Esophagus (tissue), 2 donors: ENCODE measurements around the gene CFHR1. TPM values are rescaled to one million over a fixed set of nuclear protein-coding genes. Genes with fewer than 3 reads are reported as not detected.

Source experiments
- H3K27ac ChIP-seq, 2 donors: one replicate each; pipeline ENCODE4 v1.5.1; 2013; ENCODE audit warnings: low read depth in 2 of 2, mild to moderate bottlenecking in 2 of 2, inconsistent platforms in 1 of 2, low read length in 1 of 2, moderate library complexity in 1 of 2
- H3K27me3 ChIP-seq, 2 donors: one replicate each; pipeline ENCODE4 v1.6.1; 2013; ENCODE audit warnings: low read length in 2 of 2, control low read depth in 1 of 2, mild to moderate bottlenecking in 1 of 2; ENCODE audit not compliant: insufficient read depth in 2 of 2, control insufficient read depth in 1 of 2
- H3K36me3 ChIP-seq, 2 donors: one replicate each; pipeline ENCODE4 v1.6.1; 2013; ENCODE audit warnings: low read length in 1 of 2; ENCODE audit not compliant: control insufficient read depth in 2 of 2, insufficient read depth in 2 of 2
- H3K4me1 ChIP-seq, 2 donors: one replicate each; pipeline ENCODE4 v1.6.1; 2013; ENCODE audit warnings: low read length in 1 of 2; ENCODE audit not compliant: control insufficient read depth in 2 of 2, insufficient read depth in 2 of 2
- H3K4me3 ChIP-seq, 2 donors: one replicate each; pipeline ENCODE4 v1.5.1; 2013; ENCODE audit warnings: low read length in 2 of 2, mild to moderate bottlenecking in 2 of 2, low read depth in 1 of 2, moderate library complexity in 1 of 2
- H3K9me3 ChIP-seq, 2 donors: one replicate each; pipeline ENCODE4 v1.6.1; 2013; ENCODE audit warnings: mild to moderate bottlenecking in 2 of 2, low read depth in 1 of 2, low read length in 1 of 2, moderate library complexity in 1 of 2; ENCODE audit not compliant: control insufficient read depth in 2 of 2, insufficient read depth in 1 of 2
- WGBS, 2 donors: extraction: QIAGEN DNeasy Blood & Tissue Kit; methylation state at CpG; one replicate each; pipeline ENCODE4 v1.1.7; 2013; 5-methylcytosine and 5-hydroxymethylcytosine counted together
- polyA plus RNA-seq, 2 donors: library from polyadenylated mRNA; stranded (reverse); fragments of 200-250 nt; gene quantifications; one replicate each; pipeline ENCODE4 v1.2.3, GENCODE V29; 2013
- donor health status: healthy with polysubstance abuse.
- donor health status: Bipolar disorder and iron deficiency.

CFHR1 gene
- polyA plus RNA-seq, 2 donors, result not detected

DNA sequence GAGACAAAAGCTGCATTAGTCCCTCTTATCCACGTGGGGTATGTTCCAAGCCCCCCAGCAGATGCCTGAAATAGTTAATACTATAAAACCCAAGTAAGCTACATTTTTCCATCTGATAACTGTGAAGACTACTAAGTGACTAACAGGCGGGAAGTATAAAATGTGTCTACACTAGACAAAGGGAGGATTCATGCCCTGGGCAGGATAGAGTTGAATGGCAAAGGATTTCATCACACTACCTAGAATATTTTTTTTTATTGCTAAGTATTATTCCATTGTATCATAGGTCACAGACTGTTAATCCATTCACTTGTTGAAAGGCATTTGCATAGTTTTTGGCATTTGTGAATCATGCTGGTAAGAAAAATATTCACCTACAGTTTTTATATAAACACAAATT is 41.9 kb downstream of the CFHR1 start:
- Histone ChIP-seq H3K4me3 (no peak overlapping the region), H3K27ac (no peak overlapping the region), H3K4me1 (no peaks in the 10 kb centered on the region), H3K27me3 (no peaks in the 10 kb centered on the region), H3K9me3 (no peaks in the 10 kb centered on the region), H3K36me3 (no peaks in the 10 kb centered on the region)
- 43 to 48% methylated on average over 2 of the region's 2 CpGs for WGBS, 2 donors

DNA sequence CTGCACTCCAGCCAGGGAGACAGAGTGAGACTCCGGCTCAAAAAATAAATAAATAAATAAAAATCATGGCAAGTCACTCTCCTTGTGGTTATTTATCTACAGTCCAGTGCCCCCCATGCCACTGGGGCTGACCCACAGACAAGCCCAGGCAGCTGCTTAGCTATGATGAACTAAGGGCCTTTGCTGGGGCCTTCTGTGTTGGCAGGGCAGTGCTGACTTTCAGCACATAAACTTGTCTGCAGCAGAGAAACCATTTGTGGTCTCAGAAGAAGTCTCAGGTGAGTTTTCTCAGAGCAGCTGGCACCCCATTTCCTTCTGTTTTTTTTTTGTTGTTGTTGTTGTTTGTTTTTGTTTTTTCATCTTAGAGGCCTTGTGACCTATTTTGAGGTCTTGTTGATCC is 47.4 kb downstream of the CFHR1 start:
- H3K4me3 ChIP-seq, result no peak overlapping the region
- no peaks in the 10 kb centered on the region for H3K9me3 ChIP-seq
- H3K4me1 ChIP-seq, result no peaks in the 10 kb centered on the region
- no peaks in the 10 kb centered on the region for H3K36me3 ChIP-seq
- no peak overlapping the region for H3K27ac ChIP-seq
- WGBS, 2 donors, result 84 to 94% methylated on average over 1 of the region's 1 CpG
- no peaks in the 10 kb centered on the region for H3K27me3 ChIP-seq

DNA sequence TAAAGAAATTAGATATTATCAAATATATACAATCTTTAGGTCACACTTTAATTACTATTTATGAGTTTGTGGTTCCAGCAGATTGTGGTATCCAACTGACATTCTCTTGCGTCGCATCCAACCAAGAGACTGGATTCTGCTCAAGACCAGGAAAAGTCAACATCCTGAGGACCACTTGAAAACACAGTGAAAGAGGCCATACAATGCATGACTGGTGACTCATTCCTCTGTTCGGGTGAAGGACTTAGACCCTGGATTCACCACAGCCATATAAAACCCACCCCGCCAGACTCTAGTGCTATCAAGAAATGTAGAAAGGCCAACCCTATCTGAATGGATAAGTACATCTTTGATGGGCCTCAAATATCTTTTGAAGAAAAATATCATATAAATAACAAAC is 53.9 kb downstream of the CFHR1 start:
- no peak overlapping the region for H3K27ac ChIP-seq
- WGBS, 2 donors, result 89% methylated on average over 4 of the region's 4 CpGs

DNA sequence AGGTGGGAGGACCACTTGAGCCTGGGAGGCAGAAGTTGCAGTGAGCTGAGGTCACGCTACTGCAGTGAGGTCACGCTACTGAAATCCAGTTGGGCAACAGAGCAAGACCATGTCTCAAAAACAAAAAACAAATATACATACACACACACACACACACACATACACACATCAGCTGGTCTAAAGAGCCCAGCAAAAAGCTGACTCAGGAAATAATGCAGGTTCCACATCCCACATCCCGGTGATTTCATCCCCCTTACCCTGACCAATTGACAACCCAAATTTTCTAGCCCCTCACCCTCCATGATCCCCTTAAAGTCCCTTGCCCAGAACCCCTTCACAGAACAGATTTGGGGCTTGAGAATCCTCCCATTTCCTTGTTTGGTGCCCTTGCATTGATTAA is 56.4 kb downstream of the CFHR1 start:
- 90 to 98% methylated on average over 3 of the region's 3 CpGs for WGBS, 2 donors
- Histone ChIP-seq H3K27ac (no peak overlapping the region), H3K9me3 (no peaks in the 10 kb centered on the region), H3K4me3 (no peak overlapping the region), H3K36me3 (no peaks in the 10 kb centered on the region), H3K4me1 (no peaks in the 10 kb centered on the region), H3K27me3 (no peaks in the 10 kb centered on the region)

More for the DNA sequence above, 53.9 kb downstream of the CFHR1 start:
- no peaks in the 10 kb centered on the region for H3K4me1 ChIP-seq
- no peaks in the 10 kb centered on the region for H3K9me3 ChIP-seq
- no peaks in the 10 kb centered on the region for H3K36me3 ChIP-seq
- H3K4me3 ChIP-seq, result no peak overlapping the region
- no peaks in the 10 kb centered on the region for H3K27me3 ChIP-seq

- Histone ChIP-seq H3K27me3 (no peaks in the 10 kb centered on the region), H3K4me3 (no peak overlapping the region), H3K36me3 (no peaks in the 10 kb centered on the region), H3K4me1 (no peaks in the 10 kb centered on the region), H3K9me3 (no peaks in the 10 kb centered on the region), H3K27ac (no peak overlapping the region)
- WGBS, 2 donors, result 9 to 12% methylated on average over 29 of the region's 29 CpGs
These were observed 58.4 kb downstream of the CFHR1 start for GRCh38 chr1:196877964-196878363.

Other genes starting within 250 kb of the CFHR1 start
- under 1 TPM; 0.22 to 0.49 TPM for gene KCNT2, start 211.3 kb upstream of the CFHR1 start, polyA plus RNA-seq
- gene CFH, start 167.7 kb upstream of the CFHR1 start, polyA plus RNA-seq, result 10 to 100 TPM in 1 of 2 donors, 1 to 10 TPM in 1; 7.0 to 15.7 TPM
- gene CFHR3, start 44.9 kb upstream of the CFHR1 start, polyA plus RNA-seq, result under 1 TPM in 1 of 2 donors, not detected in 1; 0.02 TPM
- not detected for gene CFHR4, start 68.3 kb downstream of the CFHR1 start, polyA plus RNA-seq
- not detected for gene CFHR2, start 124.0 kb downstream of the CFHR1 start, polyA plus RNA-seq
- not detected for gene CFHR5, start 157.8 kb downstream of the CFHR1 start, polyA plus RNA-seq
- gene F13B, start 247.5 kb downstream of the CFHR1 start, polyA plus RNA-seq, result not detected